ENCODE data around the gene PARD3.
"Not testable (repeated sequence)": the region's sequence is repeated elsewhere in the genome, so short reads cannot be mapped to it uniquely, and the experiment has no call there.

Gene PARD3

GRCh38 chr10:34815185-34816084, at the start of gene PARD3:
Gene PARD3 (minus strand): TSS chr10:34815296. CDS start chr10:34814995, 301 bp downstream.
- no peak for DNase-seq

- no peak for DNase-seq
Measured at GRCh38 chr10:34864149-34865067, 49.3 kb upstream of the PARD3 start.

- DNase-seq = no peak
Measured at GRCh38 chr10:34862892-34863291, 47.8 kb upstream of the PARD3 start.

- DNase-seq = no peak
Measured at GRCh38 chr10:34861293-34862021, 46.4 kb upstream of the PARD3 start.

- DNase-seq = no peak
Measured at GRCh38 chr10:34859170-34859569, 44.1 kb upstream of the PARD3 start.

GRCh38 chr10:34858003-34858402, 42.9 kb upstream of the PARD3 start:
- no peak for DNase-seq

GRCh38 chr10:34854147-34854601, 39.1 kb upstream of the PARD3 start:
- DNase-seq = no peak

GRCh38 chr10:34853357-34853756, 38.3 kb upstream of the PARD3 start:
- no peak for DNase-seq

- no peak for DNase-seq
Measured at GRCh38 chr10:34850558-34850957, 35.5 kb upstream of the PARD3 start.

GRCh38 chr10:34850036-34850435, 34.9 kb upstream of the PARD3 start:
- no peak for DNase-seq

- DNase-seq = no peak
Measured at GRCh38 chr10:34845070-34845469, 30.0 kb upstream of the PARD3 start.

- DNase-seq = no peak
Measured at GRCh38 chr10:34844448-34844847, 29.4 kb upstream of the PARD3 start.

- DNase-seq = not testable (repeated sequence)
Measured at GRCh38 chr10:34843470-34843869, 28.4 kb upstream of the PARD3 start.

- no peak for DNase-seq
Measured at GRCh38 chr10:34838366-34838900, 23.3 kb upstream of the PARD3 start.

GRCh38 chr10:34835908-34836508, 20.9 kb upstream of the PARD3 start:
- DNase-seq = no peak

GRCh38 chr10:34834274-34834673, 19.2 kb upstream of the PARD3 start:
- DNase-seq = no peak

GRCh38 chr10:34830217-34830822, 15.2 kb upstream of the PARD3 start:
- DNase-seq = no peak

- DNase-seq = no peak
Measured at GRCh38 chr10:34826857-34827766, 12.0 kb upstream of the PARD3 start.

- no peak for DNase-seq
Measured at GRCh38 chr10:34826221-34826620, 11.1 kb upstream of the PARD3 start.

- no peak for DNase-seq
Measured at GRCh38 chr10:34825414-34825813, 10.3 kb upstream of the PARD3 start.

- DNase-seq = no peak
Measured at GRCh38 chr10:34824870-34825269, 9.8 kb upstream of the PARD3 start.
